ENCODE data around the gene SAMMSON.

SAMMSON gene

GRCh38 chr3:69999140-70000027, at the start of gene SAMMSON:
Gene SAMMSON (plus strand): TSS chr3:69999733.
- DNase-seq = peak; percentile 79

GRCh38 chr3:69951616-69952015, 47.9 kb upstream of the SAMMSON start:
- DNase-seq = no peak

GRCh38 chr3:69959581-69959980, 40.0 kb upstream of the SAMMSON start:
- DNase-seq = no peak

GRCh38 chr3:69961706-69962439, 37.7 kb upstream of the SAMMSON start:
- DNase-seq = no peak

GRCh38 chr3:69963643-69964042, 35.9 kb upstream of the SAMMSON start:
- no peak for DNase-seq

- peak; percentile 47 for DNase-seq
These were observed 32.4 kb upstream of the SAMMSON start for GRCh38 chr3:69967156-69967555.

- DNase-seq = no peak
These were observed 28.7 kb upstream of the SAMMSON start for GRCh38 chr3:69970827-69971226.

GRCh38 chr3:69972672-69973071, 26.9 kb upstream of the SAMMSON start:
- no peak for DNase-seq

GRCh38 chr3:69976021-69976420, 23.5 kb upstream of the SAMMSON start:
- DNase-seq = no peak

- no peak for DNase-seq
These were observed 15.8 kb upstream of the SAMMSON start for GRCh38 chr3:69983546-69984265.

- DNase-seq = no peak
These were observed 14.3 kb upstream of the SAMMSON start for GRCh38 chr3:69985266-69985665.

GRCh38 chr3:69986419-69986818, 13.1 kb upstream of the SAMMSON start:
- DNase-seq = no peak

- DNase-seq = no peak
These were observed 11.7 kb upstream of the SAMMSON start for GRCh38 chr3:69987833-69988232.

GRCh38 chr3:69993757-69994156, 5.8 kb upstream of the SAMMSON start:
- no peak for DNase-seq

- DNase-seq = no peak
These were observed 4.6 kb upstream of the SAMMSON start for GRCh38 chr3:69994919-69995318.

- DNase-seq = peak; percentile 27
These were observed 1.8 kb upstream of the SAMMSON start for GRCh38 chr3:69997631-69998307.

- peak; percentile 79 for DNase-seq
These were observed 784 bp upstream of the SAMMSON start for GRCh38 chr3:69998759-69999139.

GRCh38 chr3:70000028-70000410, 486 bp downstream of the SAMMSON start:
- peak; percentile 49 for DNase-seq

GRCh38 chr3:70000563-70001081, 1.1 kb downstream of the SAMMSON start:
- peak; percentile 88 for DNase-seq

GRCh38 chr3:70003119-70003518, 3.6 kb downstream of the SAMMSON start:
- DNase-seq = no peak

- no peak for DNase-seq
These were observed 6.6 kb downstream of the SAMMSON start for GRCh38 chr3:70006089-70006488.

GRCh38 chr3:70010346-70010745, 10.8 kb downstream of the SAMMSON start:
- DNase-seq = no peak

GRCh38 chr3:70011582-70011981, 12.0 kb downstream of the SAMMSON start:
- DNase-seq = no peak
